H1 (cell line): ENCODE results near the gene CCDC121. TPM values are rescaled to one million over a fixed set of nuclear protein-coding genes. Genes with fewer than 3 reads are reported as not detected.

ENCODE experiments used
- CTCF ChIA-PET: fragments of 300-600 bp; sonication (Branson Sonifier 250); formaldehyde crosslinking; loops from one replicate; lab custom pipeline; 2021; ENCODE audit not compliant: partially characterized antibody; lab: Charles Lee
- POLR2A ChIA-PET: fragments of 300-600 bp; sonication (Branson Sonifier 250); formaldehyde crosslinking; loops from one replicate; lab custom pipeline; 2021; ENCODE audit warnings: inconsistent platforms; ENCODE audit not compliant: partially characterized antibody; lab: Charles Lee
- DNase-seq, 2 experiments: peaks; one replicate each; pipeline versions ENCODE4 v3.0.0 to v3.0.0-alpha.2; 2010 to 2022; ENCODE audit warnings: low spot score in 2 of 2, low read depth in 1 of 2, mixed read lengths in 1 of 2
- FAIRE-seq: peaks from 2 replicates; lab custom pipeline; 2011; peaks lifted over from hg19 to GRCh38; lab: Jason Lieb, UNC
- H2AFZ ChIP-seq: 2 replicates; pipeline ENCODE4 v1.8.1; 2012; ENCODE audit warnings: low read length, inconsistent platforms
- H2AK5ac ChIP-seq: 2 replicates; pipeline ENCODE4 v1.6.1; 2013; ENCODE audit warnings: low read depth, low read length
- H2BK120ac ChIP-seq: replicated peaks from 2 replicates; pipeline ENCODE3; 2013; ENCODE audit warnings: low read depth, low read length, inconsistent platforms
- H2BK12ac ChIP-seq: 2 replicates; pipeline ENCODE4 v1.6.1; 2013; ENCODE audit warnings: low read depth, low read length
- H2BK15ac ChIP-seq: 2 replicates; pipeline ENCODE4 v1.6.1; 2013; ENCODE audit warnings: low read length
- H2BK20ac ChIP-seq: 2 replicates; pipeline ENCODE4 v1.6.1; 2013; ENCODE audit warnings: low read length
- H2BK5ac ChIP-seq: 2 replicates; pipeline ENCODE4 v1.6.1; 2013; ENCODE audit warnings: low read depth, low read length
- H3K14ac ChIP-seq: 2 replicates; pipeline ENCODE4 v1.6.1; 2013; ENCODE audit warnings: inconsistent platforms; ENCODE audit not compliant: insufficient read length
- H3K18ac ChIP-seq: 2 replicates; pipeline ENCODE4 v1.6.1; 2013; ENCODE audit warnings: low read length; ENCODE audit errors: extremely low read depth
- H3K23ac ChIP-seq: 2 replicates; pipeline ENCODE4 v1.6.1; 2013; ENCODE audit warnings: inconsistent platforms; ENCODE audit not compliant: insufficient read length
- H3K23me2 ChIP-seq: 2 replicates; pipeline ENCODE4 v1.6.1; 2013; ENCODE audit warnings: low read depth, low read length
- H3K27ac ChIP-seq: 2 replicates; pipeline ENCODE4 v1.6.1; 2011; ENCODE audit warnings: low read depth, low read length, inconsistent platforms
- H3K27me3 ChIP-seq, 4 experiments: replicated peaks in 1 of 4; 1 replicate in 1 of 4; 2 replicates in 3 of 4; pipeline versions ENCODE4 v1.6.1 to v1.8.1; 2011 to 2013; ENCODE audit warnings: low read length in 3 of 4, mild to moderate bottlenecking in 3 of 4, inconsistent platforms in 2 of 4, mixed read lengths in 2 of 4, moderate library complexity in 1 of 4; ENCODE audit not compliant: control insufficient read depth in 3 of 4, insufficient read depth in 3 of 4; ENCODE audit errors: extremely low read depth in 1 of 4
- H3K36me3 ChIP-seq, 4 experiments: 2 replicates each; pipeline versions ENCODE4 v1.6.1 to v1.8.1; 2011 to 2013; ENCODE audit warnings: mild to moderate bottlenecking in 4 of 4, low read length in 3 of 4, moderate library complexity in 2 of 4, control low read depth in 1 of 4, inconsistent platforms in 1 of 4; ENCODE audit not compliant: insufficient read depth in 4 of 4, control insufficient read depth in 2 of 4
- H3K4ac ChIP-seq: replicated peaks from 2 replicates; pipeline ENCODE3; 2013; ENCODE audit warnings: low read length, low read depth, mixed read lengths, inconsistent platforms; ENCODE audit not compliant: insufficient read length
- H3K4me1 ChIP-seq, 4 experiments: replicated peaks in 1 of 4; 1 replicate in 1 of 4; 2 replicates in 3 of 4; pipeline versions ENCODE4 v1.6.1 to v1.8.1; 2011 to 2013; ENCODE audit warnings: low read length in 3 of 4, inconsistent platforms in 2 of 4, mixed read lengths in 1 of 4; ENCODE audit not compliant: insufficient read depth in 4 of 4, control insufficient read depth in 3 of 4
- H3K4me2 ChIP-seq, 2 experiments: 2 replicates each; pipeline versions ENCODE4 v1.6.1 to v1.8.1; 2011 to 2013; ENCODE audit warnings: low read depth in 2 of 2, low read length in 2 of 2, control low read depth in 1 of 2, inconsistent platforms in 1 of 2, mild to moderate bottlenecking in 1 of 2; ENCODE audit not compliant: insufficient read depth in 1 of 2
- H3K4me3 ChIP-seq, 4 experiments: fragments of 200-600, 300-600 bp in 1 of 4; sonication (generic), shearing (Covaris generic), sonication (Bioruptor Twin) in 1 of 4; 2 replicates each; pipeline versions ENCODE4 v1.5.1 to v1.8.1; 2011 to 2016; ENCODE audit warnings: low read length in 4 of 4, low read depth in 3 of 4, control low read depth in 2 of 4, inconsistent platforms in 2 of 4, mild to moderate bottlenecking in 2 of 4, mixed read lengths in 1 of 4, moderate library complexity in 1 of 4; ENCODE audit not compliant: insufficient read depth in 2 of 4; ENCODE audit errors: extremely low read depth in 1 of 4
- H3K56ac ChIP-seq: replicated peaks from 2 replicates; pipeline ENCODE3; 2013; ENCODE audit warnings: low read depth, mild to moderate bottlenecking, mixed read lengths, low read length, inconsistent platforms; ENCODE audit not compliant: insufficient read length
- H3K79me1 ChIP-seq: 2 replicates; pipeline ENCODE4 v1.6.1; 2013; ENCODE audit warnings: low read depth, low read length, control low read depth
- H3K79me2 ChIP-seq, 2 experiments: 2 replicates each; pipeline versions ENCODE4 v1.6.1 to v1.8.1; 2012 to 2013; ENCODE audit warnings: low read length in 2 of 2, mild to moderate bottlenecking in 2 of 2, inconsistent platforms in 1 of 2; ENCODE audit not compliant: insufficient read depth in 2 of 2, control insufficient read depth in 1 of 2
- H3K9ac ChIP-seq, 4 experiments: replicated peaks in 1 of 4; 1 replicate in 1 of 4; 2 replicates in 3 of 4; pipeline versions ENCODE4 v1.6.1 to v1.8.1; 2011 to 2013; ENCODE audit warnings: low read depth in 3 of 4, low read length in 3 of 4, control low read depth in 2 of 4, mild to moderate bottlenecking in 2 of 4, moderate library complexity in 2 of 4, inconsistent platforms in 1 of 4; ENCODE audit errors: extremely low read depth in 1 of 4
- H3K9me3 ChIP-seq, 2 experiments: 2 replicates each; pipeline versions ENCODE4 v1.6.1 to v1.8.1; 2012 to 2013; ENCODE audit warnings: mild to moderate bottlenecking in 2 of 2, moderate library complexity in 2 of 2, control low read depth in 1 of 2, inconsistent platforms in 1 of 2, low read depth in 1 of 2, low read length in 1 of 2, mixed read lengths in 1 of 2; ENCODE audit not compliant: insufficient read depth in 2 of 2
- H4K20me1 ChIP-seq, 2 experiments: replicated peaks in 1 of 2; 2 replicates each; pipeline versions ENCODE3 to v1.8.1; 2011 to 2013; ENCODE audit warnings: inconsistent platforms in 2 of 2, low read length in 2 of 2, mild to moderate bottlenecking in 1 of 2; ENCODE audit not compliant: insufficient read depth in 2 of 2, control insufficient read depth in 1 of 2
- H4K5ac ChIP-seq: 2 replicates; pipeline ENCODE4 v1.6.1; 2013; ENCODE audit warnings: low read length, low read depth, mixed read lengths, inconsistent platforms; ENCODE audit not compliant: insufficient read length
- H4K8ac ChIP-seq: 2 replicates; pipeline ENCODE4 v1.8.0; 2013; ENCODE audit warnings: mild to moderate bottlenecking, moderate library complexity, low read length, inconsistent platforms; ENCODE audit not compliant: insufficient read depth; ENCODE audit errors: extremely low read depth
- H4K91ac ChIP-seq: replicated peaks from 2 replicates; pipeline ENCODE3; 2013; ENCODE audit warnings: low read length, mixed read lengths, inconsistent platforms; ENCODE audit not compliant: insufficient read length
- ASH2L ChIP-seq: fragments of 200-600, 300-600 bp; sonication (generic); IDR thresholded peaks from one replicate; pipeline ENCODE4 v1.7.1; 2017; ENCODE audit warnings: low read length
- KDM1A ChIP-seq: fragments of 200-600, 300-600 bp; sonication (generic); IDR thresholded peaks from 2 replicates; pipeline ENCODE4 v1.7.1; 2016; ENCODE audit warnings: mild to moderate bottlenecking, low read length, borderline replicate concordance
- KDM4A ChIP-seq: IDR thresholded peaks from one replicate; pipeline ENCODE4 v1.7.1; 2012; ENCODE audit warnings: low read depth, mild to moderate bottlenecking, moderate library complexity, low read length, inconsistent platforms; ENCODE audit not compliant: severe bottlenecking
- TAF7 ChIP-seq: optimal IDR thresholded peaks from 2 replicates; pipeline ENCODE3; 2011; ENCODE audit warnings: low read depth, mild to moderate bottlenecking, inconsistent platforms, low read length, moderate library complexity, borderline replicate concordance
- WGBS, 2 experiments: shearing (Covaris generic) in 1 of 2; methylation state at CpG; one replicate each; pipeline versions ENCODE4 v1.1.6 to v1.1.7; 2013 to 2015; ENCODE audit warnings: low lambda C conversion rate in 2 of 2, mixed read lengths in 2 of 2, inconsistent platforms in 1 of 2, low coverage in 1 of 2, missing lambda C conversion rate in 1 of 2; ENCODE audit not compliant: insufficient replicate concordance in 2 of 2, insufficient coverage in 1 of 2, insufficient read length in 1 of 2; ENCODE audit errors: extremely low coverage in 1 of 2, missing lambda C conversion rate in 1 of 2; 5-methylcytosine and 5-hydroxymethylcytosine counted together
- polyA plus RNA-seq, 7 experiments: library from polyadenylated mRNA; depleted of rRNA in 3 of 7; stranded (reverse) in 5 of 7; unstranded in 2 of 7; fragments of >200 nt in 5 of 7; fragments of 200-250 nt in 2 of 7; gene quantifications; 1 replicate in 5 of 7; 2 replicates in 1 of 7; 4 replicates in 1 of 7; pipeline versions ENCODE4 v1.2.1 to v1.2.3, GENCODE V29; 2011 to 2013; ENCODE audit warnings: missing spikeins in 2 of 7, mixed read lengths in 2 of 7
- total RNA-seq: library from RNA; stranded (reverse); fragmentation: NEBNext Ultra II Directional; extraction: Animal tissue kit (Norgen Biotek cat#: 25700); gene quantifications from 2 replicates; pipeline ENCODE4 v1.2.1, GENCODE V29; 2021

Gene CCDC121
- total and polyA plus RNA-seq, 2 of the 8 experiments (the other 6 are each of a cell fraction or from before 2014, with no cell fraction given) = 0.68 to 1.5 TPM

- no peak within 1 kb of the TSS for H3K23ac ChIP-seq
- peak within 1 kb of the TSS; percentile 76; the same call in 1 of the 2 replicates for H3K18ac ChIP-seq
- H3K36me3 ChIP-seq = peaks cover under 1 to 37% (median 16%) of the 10 kb centered on the region in 4 experiments; a peak in 6 of 8 replicates
- peak within 1 kb of the TSS; percentile 99 for H2AFZ ChIP-seq
- peak within 1 kb of the TSS; percentile 75 to 98 (median 91) for H3K9ac ChIP-seq
- peak within 1 kb of the TSS; percentile 95 for H3K27ac ChIP-seq
- peaks cover 8% of the 10 kb centered on the region; the same call in 1 of the 2 replicates for H3K23me2 ChIP-seq
- peak within 1 kb of the TSS; percentile 92 for H4K8ac ChIP-seq
- H3K4me2 ChIP-seq = peak within 1 kb of the TSS; percentile 68 to 96
- H3K14ac ChIP-seq = no peak within 1 kb of the TSS
- no peak within 1 kb of the TSS for H2BK120ac ChIP-seq
- H3K79me2 ChIP-seq = peaks cover 0 to 24% of the 10 kb centered on the region in 2 experiments; a peak in 2 of 4 replicates
- H3K56ac ChIP-seq = peak within 1 kb of the TSS; percentile 14
- H3K9me3 ChIP-seq = no peaks in the 10 kb centered on the region
- H2AK5ac ChIP-seq = no peak within 1 kb of the TSS
- H3K79me1 ChIP-seq = no peaks in the 10 kb centered on the region
- WGBS, 2 experiments = 1% methylated on average over 52 of the region's 56 CpGs; no CpG with 5 or more reads in 1 of the 2 experiments
- ChIA-PET CTCF (interaction anchor here (0.7 to 3.9 kb wide), 3 partner anchors 19 to 1045 kb away, joined by 3 to 34 read pairs (median 3); no protein-coding TSS in a partner anchor), POLR2A (interaction anchor here (0.5 to 2.1 kb wide), 12 partner anchors 8 to 283 kb away, joined by 3 to 12 read pairs (median 4); partner anchors contain the start of genes CCDC121, FNDC4, GPN1 and PPM1G)
- no peak within 1 kb of the TSS for H3K4ac ChIP-seq
- no peaks in the 10 kb centered on the region for H4K20me1 ChIP-seq
- H4K5ac ChIP-seq = peak within 1 kb of the TSS; percentile 68
- H2BK20ac ChIP-seq = peak within 1 kb of the TSS; percentile 92; the same call in 1 of the 2 replicates
- H3K4me3 ChIP-seq = peak within 1 kb of the TSS; percentile 50 to 100 (median 88)
- DNase-seq (peak; percentile 21 to 87), FAIRE-seq (peak; percentile 84)
- peak within 1 kb of the TSS; percentile 82; the same call in 1 of the 2 replicates for H2BK12ac ChIP-seq
- H4K91ac ChIP-seq = peak within 1 kb of the TSS; percentile 57
- no peaks in the 10 kb centered on the region for H3K27me3 ChIP-seq
- peak within 1 kb of the TSS; percentile 99 for H2BK5ac ChIP-seq
- H2BK15ac ChIP-seq = 0 out of 2 replicates have a peak within 1 kb of the TSS, but pooled peaks have one; percentile 19
- H3K4me1 ChIP-seq = peaks cover 0 to 1% (median 0%) of the 10 kb centered on the region in 4 experiments; a peak in 2 of 7 replicates
- peak; percentile 99 for TF ChIP-seq ASH2L
- no peak for TF ChIP-seq KDM1A
- peak; percentile 50 for TF ChIP-seq TAF7
- TF ChIP-seq KDM4A = peak; percentile 100
Measured at GRCh38 chr2:27663285-27664153, 34.7 kb upstream of the CCDC121 start, which contains the start of the genes SLC4A1AP and SUPT7L. TSS of gene SLC4A1AP (plus strand) at chr2:27663889. CDS start at chr2:27663915, 26 bp downstream. TSS of gene SUPT7L (minus strand) at chr2:27663614. CDS start at chr2:27662192, 1,422 bp downstream.
